Prostate gland (tissue), 2 donors: Measurements from ENCODE around the gene ECE1. TPM values are rescaled to one million over a fixed set of nuclear protein-coding genes. Genes with fewer than 3 reads are reported as not detected.

Source experiments
- DNase-seq: peaks from one replicate; pipeline ENCODE4 v3.0.0-alpha.2; 2019; ENCODE audit warnings: low spot score
- H3K27ac ChIP-seq, 2 donors: fragments of 200-600 bp; sonication (generic); 2 replicates each; pipeline ENCODE4 v1.5.1; 2017 to 2019
- H3K27me3 ChIP-seq: fragments of 200-600 bp; sonication (generic); replicated peaks from 2 replicates; pipeline ENCODE4 v1.5.1; 2019; ENCODE audit not compliant: insufficient read depth
- H3K36me3 ChIP-seq, 2 donors: fragments of 200-600 bp; sonication (generic); 1 replicate in 1 of 2; 2 replicates in 1 of 2; pipeline versions ENCODE4 v1.5.1 to v1.8.1; 2017 to 2019
- H3K4me1 ChIP-seq: fragments of 200-600 bp; sonication (generic); replicated peaks from 2 replicates; pipeline ENCODE4 v1.5.1; 2019
- H3K4me3 ChIP-seq, 2 donors: fragments of 200-600 bp; sonication (generic); 2 replicates each; pipeline ENCODE4 v1.5.1; 2017 to 2019
- H3K9me3 ChIP-seq: fragments of 200-600 bp; sonication (generic); 2 replicates; pipeline ENCODE4 v1.5.1; 2017
- POLR2A ChIP-seq: fragments of 450-650 bp; IDR thresholded peaks from one replicate; pipeline ENCODE4 v1.6.1; 2016; ENCODE audit warnings: antibody characterized with exemption, mild to moderate bottlenecking
- POLR2AphosphoS5 ChIP-seq: sonication (generic); formaldehyde crosslinking; IDR thresholded peaks from one replicate; pipeline ENCODE4 v1.6.1; 2017; ENCODE audit warnings: antibody characterized with exemption
- WGBS: methylation state at CpG from one replicate; pipeline ENCODE4 v1.1.5; 2018; 5-methylcytosine and 5-hydroxymethylcytosine counted together
- intact Hi-C: fragments of 100-400 bp; cut with DNase I; formaldehyde crosslinking; loops from one replicate; pipeline ENCODE4 v1.14.2; 2022
- total RNA-seq, 2 donors: library from RNA; depleted of rRNA; stranded (reverse); fragments of >200 nt; gene quantifications; one replicate each; pipeline ENCODE4 v1.1.0, GENCODE V29; 2016
- TF ChIP-seq, protein P1 (sequence below), 4 experiments: fragments of 200-600 bp in 2 of 4; fragments of 450-650 bp in 2 of 4; sonication (generic) in 2 of 4; IDR thresholded peaks; 1 replicate in 3 of 4; 2 replicates in 1 of 4; pipeline ENCODE4 v1.5.1; 2016 to 2019; ENCODE audit warnings: antibody characterized with exemption in 4 of 4, mild to moderate bottlenecking in 2 of 4, moderate library complexity in 2 of 4

The ECE1 gene
- total RNA-seq, 2 donors from 2014 or later = 113 to 146 TPM

DNA sequence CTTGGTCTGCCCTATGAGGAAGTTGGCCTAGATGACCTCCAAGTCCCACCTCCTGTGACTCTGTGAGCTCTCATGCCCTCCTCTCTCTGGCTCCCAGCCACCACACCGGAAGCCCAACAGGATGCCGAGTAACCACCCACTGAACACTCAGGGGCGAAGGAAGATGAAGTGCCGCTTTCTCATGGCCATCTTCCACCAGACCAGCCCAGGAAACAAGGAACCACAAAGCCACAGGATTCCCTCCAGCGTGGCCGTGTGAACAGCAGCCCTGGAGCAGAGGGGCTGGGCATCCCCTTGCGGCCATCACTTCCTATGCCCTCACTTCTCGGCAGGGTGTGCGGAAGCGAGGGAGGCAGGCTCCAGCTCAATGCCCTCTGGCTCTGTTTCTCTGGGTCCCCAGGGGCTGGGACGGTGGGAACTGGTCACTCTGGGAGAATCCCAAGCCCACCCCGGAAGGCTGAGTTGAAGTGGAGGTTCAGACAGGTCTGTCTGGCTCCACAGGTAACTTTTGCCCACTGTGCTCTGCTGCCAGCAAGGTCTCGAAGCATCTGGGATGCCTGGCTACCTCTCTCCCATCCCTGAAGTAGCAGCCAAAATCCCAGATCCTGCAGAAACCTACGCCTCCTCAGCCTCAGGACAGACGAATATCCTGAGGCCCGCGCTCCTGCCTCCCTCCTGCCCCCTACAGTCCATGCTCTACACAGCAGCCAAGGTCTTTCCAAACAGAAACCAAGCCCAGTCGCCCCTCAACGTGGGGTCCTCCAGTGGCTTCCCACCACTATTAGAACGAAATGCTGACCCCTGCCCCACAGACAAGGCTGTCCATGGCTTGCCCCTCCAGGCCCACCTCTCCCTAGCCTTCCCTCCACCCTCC lies 44.2 kb upstream of the ECE1 start:
- Histone ChIP-seq H3K27ac (peak overlapping the region; percentile 81 to 92), H3K36me3 (no peaks in the 10 kb centered on the region), H3K4me1 (peaks cover 71% of the 10 kb centered on the region), H3K4me3 (no peak overlapping the region), H3K9me3 (no peaks in the 10 kb centered on the region), H3K27me3 (no peaks in the 10 kb centered on the region)
- WGBS = 21% methylated on average over 19 of the region's 20 CpGs
- no peak for DNase-seq
- intact Hi-C loops = no loop called here
- TF ChIP-seq, protein P1, sequence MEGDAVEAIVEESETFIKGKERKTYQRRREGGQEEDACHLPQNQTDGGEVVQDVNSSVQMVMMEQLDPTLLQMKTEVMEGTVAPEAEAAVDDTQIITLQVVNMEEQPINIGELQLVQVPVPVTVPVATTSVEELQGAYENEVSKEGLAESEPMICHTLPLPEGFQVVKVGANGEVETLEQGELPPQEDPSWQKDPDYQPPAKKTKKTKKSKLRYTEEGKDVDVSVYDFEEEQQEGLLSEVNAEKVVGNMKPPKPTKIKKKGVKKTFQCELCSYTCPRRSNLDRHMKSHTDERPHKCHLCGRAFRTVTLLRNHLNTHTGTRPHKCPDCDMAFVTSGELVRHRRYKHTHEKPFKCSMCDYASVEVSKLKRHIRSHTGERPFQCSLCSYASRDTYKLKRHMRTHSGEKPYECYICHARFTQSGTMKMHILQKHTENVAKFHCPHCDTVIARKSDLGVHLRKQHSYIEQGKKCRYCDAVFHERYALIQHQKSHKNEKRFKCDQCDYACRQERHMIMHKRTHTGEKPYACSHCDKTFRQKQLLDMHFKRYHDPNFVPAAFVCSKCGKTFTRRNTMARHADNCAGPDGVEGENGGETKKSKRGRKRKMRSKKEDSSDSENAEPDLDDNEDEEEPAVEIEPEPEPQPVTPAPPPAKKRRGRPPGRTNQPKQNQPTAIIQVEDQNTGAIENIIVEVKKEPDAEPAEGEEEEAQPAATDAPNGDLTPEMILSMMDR (IDR thresholded peaks at IDR 0.05) = peak; percentile 45 to 83 (median 74)
- TF ChIP-seq POLR2A (no peak), POLR2AphosphoS5 (peak; percentile 23)

DNA sequence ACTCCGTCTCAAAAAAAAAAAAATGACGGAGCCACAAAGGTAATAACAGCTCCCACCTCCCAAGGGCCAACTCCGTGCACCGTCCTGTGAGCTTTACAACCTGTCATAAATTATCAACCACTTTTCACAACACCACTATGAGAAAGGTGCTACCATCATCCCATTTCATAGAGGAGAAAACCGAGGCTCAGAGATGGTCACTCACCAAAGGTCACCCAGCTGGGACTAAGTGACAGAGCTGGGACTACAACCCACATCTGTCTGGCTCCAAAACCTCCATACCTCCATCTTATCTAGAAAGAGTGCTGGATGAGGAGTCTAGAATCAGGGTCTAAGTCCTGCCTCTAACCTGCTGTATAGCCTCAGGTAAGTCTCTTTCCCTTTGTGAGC lies 43.6 kb upstream of the ECE1 start:
- peak overlapping the region; percentile 81 to 92 for H3K27ac ChIP-seq
- no peak overlapping the region for H3K4me3 ChIP-seq
- no peaks in the 10 kb centered on the region for H3K27me3 ChIP-seq
- DNase-seq = no peak
- intact Hi-C loops = no loop called here
- WGBS = 93% methylated on average over 5 of the region's 5 CpGs
- H3K9me3 ChIP-seq = no peaks in the 10 kb centered on the region
- TF ChIP-seq, protein P1 (IDR thresholded peaks at IDR 0.05) = no peak
- TF ChIP-seq POLR2A (no peak), POLR2AphosphoS5 (no peak)
- H3K36me3 ChIP-seq = no peaks in the 10 kb centered on the region
- H3K4me1 ChIP-seq = peaks cover 67% of the 10 kb centered on the region

DNA sequence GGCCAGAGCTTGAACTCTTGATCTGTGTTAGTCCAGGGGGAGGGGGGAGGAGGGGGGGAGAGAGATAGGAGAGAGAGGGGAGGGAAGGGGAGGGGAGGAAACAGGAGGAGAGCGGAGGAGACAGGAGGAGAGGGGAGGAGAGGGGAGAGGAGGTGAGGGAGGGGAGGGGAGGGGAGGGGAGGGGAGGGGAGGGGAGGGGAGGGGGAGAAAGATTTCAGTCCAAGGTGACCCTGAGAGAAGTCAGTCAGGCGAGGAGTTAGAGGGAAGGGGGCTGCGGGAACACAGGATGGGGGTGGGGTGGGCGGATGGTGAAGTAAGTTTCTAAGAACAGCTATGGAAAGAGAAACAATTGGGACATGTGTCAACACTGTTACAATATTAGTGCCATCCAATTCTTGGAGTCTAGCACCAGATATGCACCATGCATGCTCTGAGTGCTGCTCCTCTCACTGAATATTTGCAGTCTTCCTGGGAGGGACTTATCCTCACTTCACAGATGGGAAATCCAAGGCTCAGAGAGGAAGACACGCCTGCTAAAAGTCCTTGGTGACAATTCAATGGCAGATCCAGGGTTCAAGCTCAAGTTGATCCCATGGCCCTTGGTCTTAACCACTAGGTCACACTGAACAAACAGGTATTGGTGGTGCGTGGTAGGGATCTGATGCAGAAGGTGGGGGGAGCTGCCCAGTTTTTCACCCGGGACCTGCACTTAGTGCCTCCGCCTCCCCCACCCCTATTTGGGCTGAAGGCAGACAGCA lies 42.5 kb upstream of the ECE1 start:
- no peak for DNase-seq
- 39% methylated on average over 8 of the region's 8 CpGs for WGBS
- peaks cover 63% of the 10 kb centered on the region for H3K4me1 ChIP-seq
- no peaks in the 10 kb centered on the region for H3K9me3 ChIP-seq
- no peaks in the 10 kb centered on the region for H3K27me3 ChIP-seq
- intact Hi-C loops = no loop called here
- no peak overlapping the region for H3K4me3 ChIP-seq
- H3K36me3 ChIP-seq = no peaks in the 10 kb centered on the region
- peak overlapping the region; percentile 81 to 92 for H3K27ac ChIP-seq
- TF ChIP-seq, protein P1 (IDR thresholded peaks at IDR 0.05) = no peak
- peak; percentile 58 for TF ChIP-seq POLR2AphosphoS5

DNA sequence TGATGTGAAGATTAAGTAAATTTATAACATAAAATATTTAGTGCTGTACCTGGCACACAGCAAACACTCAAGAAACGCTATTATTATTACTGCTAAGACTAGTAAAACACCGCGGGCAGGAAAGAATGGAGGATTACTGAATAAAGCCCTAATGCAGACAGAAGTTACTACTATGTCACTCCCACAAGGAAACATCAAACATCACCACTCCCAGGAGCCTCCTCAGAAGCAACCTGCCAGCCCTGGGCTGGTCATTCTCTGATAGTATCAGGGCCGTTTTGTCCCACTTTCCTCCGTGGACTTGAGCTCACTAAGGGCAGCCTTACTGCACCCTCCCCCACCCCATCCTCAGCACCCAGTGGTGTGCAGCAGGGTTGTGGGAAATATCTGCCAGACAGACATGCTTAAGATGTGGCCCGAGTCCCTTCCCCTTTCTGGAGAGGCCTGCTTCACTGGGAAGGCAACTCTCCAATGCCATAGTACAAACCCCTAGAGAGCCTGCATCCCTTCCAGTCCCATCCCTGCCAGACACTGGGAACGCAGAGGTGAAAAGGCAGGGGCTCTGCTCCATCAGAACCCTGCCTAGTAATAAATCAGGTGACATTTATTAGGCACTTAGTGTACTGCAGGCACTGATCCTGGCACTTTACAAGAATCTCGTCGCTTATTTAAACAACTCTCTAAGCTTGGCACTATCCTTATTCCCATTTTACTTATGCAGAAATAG lies 41.7 kb upstream of the ECE1 start:
- H3K4me1 ChIP-seq = peaks cover 55% of the 10 kb centered on the region
- no peaks in the 10 kb centered on the region for H3K27me3 ChIP-seq
- intact Hi-C loops = no loop called here
- no peaks in the 10 kb centered on the region for H3K9me3 ChIP-seq
- peak overlapping the region; percentile 81 to 92 for H3K27ac ChIP-seq
- TF ChIP-seq POLR2A = no peak
- peak; percentile 89 for TF ChIP-seq POLR2AphosphoS5
- WGBS = 8% methylated on average over 8 of the region's 9 CpGs
- no peak overlapping the region for H3K4me3 ChIP-seq
- no peaks in the 10 kb centered on the region for H3K36me3 ChIP-seq
- peak; percentile 63 for DNase-seq

DNA sequence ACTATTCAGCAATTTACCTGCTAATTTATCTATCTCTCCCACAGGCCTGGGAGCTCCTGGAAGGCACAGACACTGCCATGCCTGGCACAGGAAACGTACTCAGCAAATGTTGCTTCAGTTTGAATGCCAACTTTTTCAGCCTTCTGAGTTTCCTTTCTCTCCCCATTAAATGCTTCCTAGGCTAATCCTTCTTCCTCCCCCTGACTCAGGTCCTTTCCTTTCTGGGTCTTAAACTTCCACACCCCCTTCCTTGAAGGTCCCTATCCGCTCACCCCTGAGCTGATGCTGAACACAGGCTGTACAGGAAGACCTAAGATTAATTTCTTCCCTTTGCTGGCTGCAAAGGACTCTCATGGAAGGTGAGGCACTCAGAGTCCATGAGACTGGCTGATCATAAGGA lies 40.3 kb upstream of the ECE1 start:
- intact Hi-C loops = no loop called here
- TF ChIP-seq, protein P1 (IDR thresholded peaks at IDR 0.05) = no peak
- TF ChIP-seq POLR2AphosphoS5 = no peak
- no peak for TF ChIP-seq POLR2A
- H3K4me1 ChIP-seq = peaks cover 53% of the 10 kb centered on the region
- WGBS = 62% methylated on average over 2 of the region's 2 CpGs
- H3K4me3 ChIP-seq = no peak overlapping the region
- no peaks in the 10 kb centered on the region for H3K9me3 ChIP-seq
- H3K27me3 ChIP-seq = no peaks in the 10 kb centered on the region
- H3K36me3 ChIP-seq = no peaks in the 10 kb centered on the region
- no peak for DNase-seq
- peak overlapping the region; percentile 81 to 92 for H3K27ac ChIP-seq
